ENCODE results near the gene MN1.
A peak's percentile ranks its signal among the peaks of the same experiment; 100 is the strongest.

The MN1 gene

GRCh38 chr22:27815826-27816530 lies 14.4 kb upstream of the MN1 start:
- TF ChIP-seq CTCF (conservative IDR thresholded peaks at IDR 0.05; ENCODE audit: low read depth) = no peak
- ChIA-PET CTCF (no interaction called here), POLR2A (ENCODE audit: low non-redundant PET) (no interaction called here)
- no peak for DNase-seq (ENCODE audit: low spot score)
- no peak overlapping the region for H3K27ac ChIP-seq

GRCh38 chr22:27814993-27815392 lies 13.4 kb upstream of the MN1 start:
- no peak for DNase-seq (ENCODE audit: low spot score)
- ChIA-PET CTCF (no interaction called here), POLR2A (ENCODE audit: low non-redundant PET) (no interaction called here)
- TF ChIP-seq CTCF (conservative IDR thresholded peaks at IDR 0.05; ENCODE audit: low read depth) = no peak
- H3K27ac ChIP-seq = no peak overlapping the region

- no peak for DNase-seq (ENCODE audit: low spot score)
- CTCF ChIA-PET = no interaction called here
- TF ChIP-seq CTCF (conservative IDR thresholded peaks at IDR 0.05; ENCODE audit: low read depth) = no peak
Measured at GRCh38 chr22:27811778-27812177, 10.2 kb upstream of the MN1 start.

GRCh38 chr22:27810609-27811151 lies 9.1 kb upstream of the MN1 start:
- ChIA-PET CTCF (interaction anchor here (0.5 kb wide), 1 partner anchor 11 kb away, joined by 4 read pairs; no protein-coding TSS in a partner anchor), POLR2A (ENCODE audit: low non-redundant PET) (interaction anchor here (0.5 kb wide), 1 partner anchor 57 kb away, joined by 3 read pairs; no protein-coding TSS in a partner anchor)
- H3K27ac ChIP-seq = peak overlapping the region; percentile 86

More at GRCh38 chr22:27811778-27812177, 10.2 kb upstream of the MN1 start:
- H3K27ac ChIP-seq = peak overlapping the region; percentile 86
- POLR2A ChIA-PET (ENCODE audit: low non-redundant PET) = no interaction called here

GRCh38 chr22:27809700-27810608 lies 8.4 kb upstream of the MN1 start:
- H3K27ac ChIP-seq = peak overlapping the region; percentile 86
- POLR2A ChIA-PET (ENCODE audit: low non-redundant PET) = interaction anchor here (0.5 kb wide), 1 partner anchor 58 kb away, joined by 3 read pairs; no protein-coding TSS in a partner anchor
- TF ChIP-seq CTCF (conservative IDR thresholded peaks at IDR 0.05; ENCODE audit: low read depth) = no peak
- CTCF ChIA-PET = interaction anchor here (0.5 to 0.6 kb wide), 2 partner anchors 12 to 169 kb away, joined by 3 to 4 read pairs; no protein-coding TSS in a partner anchor
- no peak for DNase-seq (ENCODE audit: low spot score)

More at GRCh38 chr22:27810609-27811151, 9.1 kb upstream of the MN1 start:
- no peak for DNase-seq (ENCODE audit: low spot score)
- no peak for TF ChIP-seq CTCF (conservative IDR thresholded peaks at IDR 0.05; ENCODE audit: low read depth)

- ChIA-PET POLR2A (ENCODE audit: low non-redundant PET) (no interaction called here), CTCF (interaction anchor here (0.7 kb wide), 1 partner anchor 987 kb away, joined by 3 read pairs; no protein-coding TSS in a partner anchor)
- no peak overlapping the region for H3K27ac ChIP-seq
- no peak for TF ChIP-seq CTCF (conservative IDR thresholded peaks at IDR 0.05; ENCODE audit: low read depth)
- no peak for DNase-seq (ENCODE audit: low spot score)
Measured at GRCh38 chr22:27809226-27809603, 7.7 kb upstream of the MN1 start.

All from RWPE1 (cell line).